IMR-90 (cell line): Measurements from ENCODE around the gene RASGRF1.

Source experiments
- BHLHE40 ChIP-seq: fragments of 150-350 bp; IDR thresholded peaks from 2 replicates; pipeline ENCODE4 v1.6.1; 2016; ENCODE audit warnings: mild to moderate bottlenecking, low read depth, low read length
- CEBPB ChIP-seq: IDR thresholded peaks from 2 replicates; pipeline ENCODE4 v1.6.1; 2012; ENCODE audit warnings: low read depth, low read length, improper control_type of control experiment
- CTCF ChIP-seq: conservative IDR thresholded peaks from 2 replicates; pipeline ENCODE4 v1.5.1; 2012; ENCODE audit warnings: mild to moderate bottlenecking, low read depth, low read length, improper control_type of control experiment
- POLR2A ChIP-seq: IDR thresholded peaks from 2 replicates; pipeline ENCODE4 v1.6.1; 2012; ENCODE audit warnings: mild to moderate bottlenecking, low read depth, low read length

- no peak for TF ChIP-seq BHLHE40
- TF ChIP-seq POLR2A: no peak
- TF ChIP-seq CTCF: no peak
- TF ChIP-seq CEBPB: no peak
Measured at GRCh38 chr15:79016527-79017170, 73.9 kb downstream of the RASGRF1 start.
